Retinal pigment epithelial cell (primary cell): ENCODE data around the gene RAB27A.

ENCODE experiments used
- DNase-seq: peaks from one replicate; pipeline ENCODE4 v3.0.0-alpha.2; 2010; ENCODE audit warnings: low read depth
- H3K4me3 ChIP-seq: 2 replicates; pipeline ENCODE4 v1.5.1; 2011; ENCODE audit warnings: mild to moderate bottlenecking, low read length, control low read depth, moderate library complexity
- CTCF ChIP-seq: conservative IDR thresholded peaks from 2 replicates; pipeline ENCODE4 v1.5.1; 2011; ENCODE audit warnings: low read depth, low read length, control low read depth, inconsistent platforms

The RAB27A gene

DNA sequence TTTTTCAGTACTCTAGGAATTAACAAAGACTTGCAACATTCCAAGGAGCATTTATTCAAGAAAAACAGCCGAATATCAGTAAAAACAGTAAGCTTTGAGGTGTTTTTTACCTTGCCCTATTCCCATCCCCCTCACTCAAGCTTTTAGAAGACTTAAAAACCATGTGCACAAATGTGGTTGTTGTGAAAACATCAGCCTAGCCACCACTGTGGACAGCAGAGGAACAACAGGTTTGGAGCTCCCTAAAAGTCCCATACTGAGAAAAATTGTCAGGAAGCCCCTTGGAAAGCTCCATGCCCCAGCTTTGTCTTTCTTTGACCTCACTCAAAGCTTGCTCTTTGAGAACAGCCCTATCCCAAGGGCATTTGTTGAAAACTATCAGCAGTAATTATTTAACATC, 58.2 kb downstream of the RAB27A start:
- H3K4me3 ChIP-seq: no peak overlapping the region
- TF ChIP-seq CTCF: no peak
- no peak for DNase-seq

GRCh38 chr15:55230953-55231352, 58.7 kb downstream of the RAB27A start:
- H3K4me3 ChIP-seq: no peak overlapping the region
- no peak for TF ChIP-seq CTCF
- DNase-seq: no peak

- DNase-seq: no peak
- no peak overlapping the region for H3K4me3 ChIP-seq
- no peak for TF ChIP-seq CTCF
Observed at GRCh38 chr15:55230051-55230670, 59.5 kb downstream of the RAB27A start.

GRCh38 chr15:55226127-55226526, 63.5 kb downstream of the RAB27A start:
- H3K4me3 ChIP-seq: no peak overlapping the region
- no peak for TF ChIP-seq CTCF
- no peak for DNase-seq

GRCh38 chr15:55224892-55225291, 64.7 kb downstream of the RAB27A start:
- H3K4me3 ChIP-seq: no peak overlapping the region
- no peak for TF ChIP-seq CTCF
- no peak for DNase-seq

DNA sequence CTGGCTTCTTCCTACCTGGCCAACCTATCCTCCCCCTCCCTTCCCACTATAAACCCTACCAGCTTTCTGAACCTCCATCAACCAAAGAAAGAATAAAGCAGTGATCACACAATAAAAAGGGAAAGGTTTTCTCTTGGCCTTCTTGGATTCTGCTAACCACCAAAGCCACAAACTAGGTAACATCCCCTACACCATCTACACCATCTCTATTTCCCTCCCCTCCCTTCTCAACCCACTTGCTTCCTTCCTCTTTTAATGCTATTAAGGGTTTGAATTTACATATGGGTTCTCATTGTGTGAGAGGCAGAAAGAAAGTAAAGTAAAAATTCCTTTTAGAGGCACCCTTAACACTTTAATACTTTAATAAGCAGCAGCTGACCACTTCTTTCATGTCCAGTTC, 67.0 kb downstream of the RAB27A start:
- no peak for TF ChIP-seq CTCF
- DNase-seq: no peak
- H3K4me3 ChIP-seq: no peak overlapping the region
